OCI-LY7 (cell line): ENCODE results near the gene SPOCK1.

Experiments used
- EZH2phosphoT487 ChIP-seq: fragments of 200-600 bp; sonication (generic); IDR thresholded peaks from 2 replicates; pipeline ENCODE4 v1.6.1; 2018; ENCODE audit warnings: low read depth, borderline replicate concordance, mild to moderate bottlenecking, mixed run types, antibody characterized with exemption, low read length, moderate library complexity, mixed read lengths
- TF ChIP-seq, protein P1 (sequence below): fragments of 200-600 bp; sonication (generic); conservative IDR thresholded peaks from 2 replicates; pipeline ENCODE4 v1.5.1; 2014; ENCODE audit warnings: mild to moderate bottlenecking, antibody characterized with exemption, low read length, moderate library complexity, mixed read lengths

- TF ChIP-seq, protein P1, sequence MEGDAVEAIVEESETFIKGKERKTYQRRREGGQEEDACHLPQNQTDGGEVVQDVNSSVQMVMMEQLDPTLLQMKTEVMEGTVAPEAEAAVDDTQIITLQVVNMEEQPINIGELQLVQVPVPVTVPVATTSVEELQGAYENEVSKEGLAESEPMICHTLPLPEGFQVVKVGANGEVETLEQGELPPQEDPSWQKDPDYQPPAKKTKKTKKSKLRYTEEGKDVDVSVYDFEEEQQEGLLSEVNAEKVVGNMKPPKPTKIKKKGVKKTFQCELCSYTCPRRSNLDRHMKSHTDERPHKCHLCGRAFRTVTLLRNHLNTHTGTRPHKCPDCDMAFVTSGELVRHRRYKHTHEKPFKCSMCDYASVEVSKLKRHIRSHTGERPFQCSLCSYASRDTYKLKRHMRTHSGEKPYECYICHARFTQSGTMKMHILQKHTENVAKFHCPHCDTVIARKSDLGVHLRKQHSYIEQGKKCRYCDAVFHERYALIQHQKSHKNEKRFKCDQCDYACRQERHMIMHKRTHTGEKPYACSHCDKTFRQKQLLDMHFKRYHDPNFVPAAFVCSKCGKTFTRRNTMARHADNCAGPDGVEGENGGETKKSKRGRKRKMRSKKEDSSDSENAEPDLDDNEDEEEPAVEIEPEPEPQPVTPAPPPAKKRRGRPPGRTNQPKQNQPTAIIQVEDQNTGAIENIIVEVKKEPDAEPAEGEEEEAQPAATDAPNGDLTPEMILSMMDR, result no peak
- no peak for TF ChIP-seq EZH2phosphoT487
These were observed 307.9 kb downstream of the SPOCK1 start for GRCh38 chr5:137191179-137191578.
